NCI-H510A (cell line): ENCODE results near the gene SNX32.
"Not testable (repeated sequence)": the region's sequence is repeated elsewhere in the genome, so short reads cannot be mapped to it uniquely, and the experiment has no call there.

Experiments used
- DNase-seq: peaks from one replicate; lab custom pipeline; 2025; lab: John Stamatoyannopoulos, UW

The SNX32 gene

GRCh38 chr11:65885231-65885630, 51.5 kb downstream of the SNX32 start:
- no peak for DNase-seq

GRCh38 chr11:65885808-65886536, 52.2 kb downstream of the SNX32 start:
- DNase-seq, result no peak

GRCh38 chr11:65886826-65887722, 53.3 kb downstream of the SNX32 start:
- DNase-seq, result no peak

GRCh38 chr11:65887723-65888162, 54.0 kb downstream of the SNX32 start:
- no peak for DNase-seq

GRCh38 chr11:65888163-65888814, 54.5 kb downstream of the SNX32 start, which contains the start of gene FIBP:
TSS of gene FIBP (minus strand) at chr11:65888471. CDS start at chr11:65888418, 53 bp downstream.
- peak; percentile 93 for DNase-seq

- peak; percentile 82 for DNase-seq
These were observed 56.8 kb downstream of the SNX32 start, which contains the start of gene CCDC85B for GRCh38 chr11:65890324-65891218. TSS of gene CCDC85B (plus strand) at chr11:65890673. CDS start at chr11:65890784, 111 bp downstream.

- DNase-seq, result peak; percentile 41
These were observed 57.7 kb downstream of the SNX32 start for GRCh38 chr11:65891219-65892136.

- not testable (repeated sequence) for DNase-seq
These were observed 58.4 kb downstream of the SNX32 start for GRCh38 chr11:65892137-65892540.

GRCh38 chr11:65892661-65893317, 59.0 kb downstream of the SNX32 start:
- no peak for DNase-seq

- DNase-seq, result no peak
These were observed 60.4 kb downstream of the SNX32 start for GRCh38 chr11:65894034-65894591.

GRCh38 chr11:65895482-65895981, 61.8 kb downstream of the SNX32 start:
- DNase-seq, result no peak

- no peak for DNase-seq
These were observed 62.6 kb downstream of the SNX32 start for GRCh38 chr11:65896034-65896999.

- DNase-seq, result no peak
These were observed 63.3 kb downstream of the SNX32 start for GRCh38 chr11:65897020-65897471.

GRCh38 chr11:65898656-65899355, 65.0 kb downstream of the SNX32 start:
- no peak for DNase-seq

GRCh38 chr11:65899356-65900124, 65.8 kb downstream of the SNX32 start:
- no peak for DNase-seq
